Hematopoietic multipotent progenitor cell (in vitro differentiated cells): ENCODE data around the gene NPY4R. TPM values are rescaled to one million over a fixed set of nuclear protein-coding genes. Genes with fewer than 3 reads are reported as not detected.
"Not testable (repeated sequence)": the region's sequence is repeated elsewhere in the genome, so short reads cannot be mapped to it uniquely, and the experiment has no call there.

Experiments used
- DNase-seq, 3 donors: peaks; one replicate each; pipeline ENCODE4 v3.0.0-alpha.2; 2011 to 2015; ENCODE audit warnings: low read depth in 2 of 3, low spot score in 2 of 3
- total RNA-seq: library from RNA; depleted of rRNA; stranded (reverse); fragments of >200 nt; gene quantifications from one replicate; pipeline ENCODE4 v1.2.3, GENCODE V29; 2012

NPY4R gene
- under 0.01 TPM for total RNA-seq

GRCh38 chr10:46465765-46466164 lies at the start of gene NPY4R:
TSS of gene NPY4R (minus strand) at chr10:46465958. CDS start at chr10:46462635, 3,323 bp downstream.
- not testable (repeated sequence) for DNase-seq

- DNase-seq: no peak
Observed at GRCh38 chr10:46515366-46515765, 49.6 kb upstream of the NPY4R start.

DNA sequence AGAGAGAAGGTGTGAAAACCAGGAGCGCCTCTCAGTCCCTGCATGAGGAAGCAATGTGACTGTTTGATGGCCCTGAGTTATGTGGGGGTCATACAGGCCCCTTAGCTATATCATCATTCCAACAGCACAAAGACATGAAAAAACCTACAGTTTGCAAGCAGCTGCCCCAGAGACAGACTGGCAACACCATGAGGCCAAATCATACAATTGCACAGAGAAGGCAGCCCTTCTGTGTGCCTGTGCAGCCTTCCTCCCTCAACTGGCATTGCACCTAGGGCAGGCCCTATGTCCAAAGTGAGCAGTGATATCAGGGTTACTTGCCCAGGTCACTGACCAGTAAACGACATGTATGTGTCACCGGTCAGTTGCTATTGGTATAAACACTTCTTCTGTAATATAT lies 49.1 kb upstream of the NPY4R start:
- no peak for DNase-seq

DNA sequence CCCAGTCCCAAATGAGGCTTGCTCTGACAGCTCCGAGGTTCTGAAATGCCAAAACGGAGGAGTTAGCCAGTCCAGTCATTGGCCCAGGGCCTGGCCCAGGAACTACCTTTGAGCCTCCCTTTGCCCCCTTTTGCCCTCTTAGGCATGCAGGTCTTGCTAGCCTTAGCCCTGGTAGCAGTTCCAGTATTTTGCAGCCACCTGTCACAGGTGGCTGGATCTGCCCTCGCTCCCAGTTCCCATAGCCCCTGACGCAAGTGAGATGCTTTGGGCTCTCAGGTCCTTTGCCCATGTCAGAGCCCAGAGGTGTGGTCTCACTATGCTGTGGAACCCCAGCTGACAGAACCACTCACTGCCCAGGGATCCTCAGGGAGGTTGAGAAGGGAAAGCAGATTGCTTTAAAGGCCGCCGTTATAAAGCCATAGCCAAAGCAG lies 48.7 kb upstream of the NPY4R start:
- no peak for DNase-seq

DNA sequence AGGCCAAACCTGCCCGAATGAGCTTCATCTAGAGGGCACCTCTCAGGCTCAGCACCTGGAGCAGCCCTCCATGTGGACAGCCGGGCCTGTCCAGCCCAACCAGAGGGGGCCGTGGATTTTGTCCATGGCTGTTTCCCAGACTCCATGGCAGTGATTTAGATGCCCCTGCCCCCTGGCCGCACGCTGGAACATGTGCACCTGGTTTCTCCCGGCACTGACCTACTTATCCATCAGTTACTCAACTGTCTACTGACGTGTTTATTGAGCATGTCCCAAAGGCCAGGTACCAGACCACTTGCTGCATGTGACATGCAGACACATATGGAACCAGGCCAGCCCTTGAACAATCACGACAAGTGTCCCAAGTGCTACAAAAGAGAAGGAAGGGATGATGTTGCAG lies 47.6 kb upstream of the NPY4R start:
- DNase-seq: not testable (repeated sequence)

GRCh38 chr10:46512725-46513124 lies 47.0 kb upstream of the NPY4R start:
- not testable (repeated sequence) for DNase-seq

DNA sequence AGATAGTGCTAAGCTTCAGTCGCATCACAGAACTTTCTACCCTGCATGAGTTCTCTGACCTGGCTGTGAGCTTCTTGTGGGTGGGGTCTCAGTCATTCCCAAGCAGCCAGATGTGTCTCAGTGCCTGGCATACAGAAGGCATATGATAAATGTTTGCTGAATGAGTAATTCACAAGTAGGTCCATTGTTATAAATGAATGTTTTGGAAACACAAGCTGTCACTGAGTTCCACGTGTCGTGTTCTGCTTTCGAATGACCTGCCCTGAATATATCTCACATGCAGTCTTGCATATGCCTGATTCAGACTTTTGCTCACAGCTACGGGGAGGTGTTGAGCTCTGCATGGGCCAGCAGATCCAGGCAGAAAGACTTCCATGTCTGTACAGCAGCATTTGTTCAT lies 46.2 kb upstream of the NPY4R start:
- DNase-seq: not testable (repeated sequence)

DNA sequence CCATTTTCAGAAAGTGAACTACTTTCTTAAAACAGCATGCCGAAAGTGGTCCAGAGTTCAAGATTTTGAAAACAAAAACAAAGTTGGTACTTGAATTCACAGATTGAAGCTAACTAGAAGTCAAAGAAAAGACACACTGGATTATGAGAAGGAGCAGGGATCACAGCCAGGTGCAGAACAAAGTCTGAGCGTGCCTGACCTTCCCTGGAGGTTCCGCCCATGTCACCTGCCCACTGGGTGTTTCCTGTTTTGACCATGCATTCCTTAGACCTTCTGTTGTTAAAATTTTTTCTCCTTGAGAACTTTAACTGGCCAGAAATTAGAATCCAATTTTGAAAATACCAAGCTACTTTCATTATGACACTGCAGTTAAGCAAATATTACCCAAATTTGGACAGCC lies 34.2 kb upstream of the NPY4R start:
- DNase-seq: not testable (repeated sequence)

GRCh38 chr10:46498985-46499703 lies 33.4 kb upstream of the NPY4R start:
- DNase-seq: not testable (repeated sequence)

DNA sequence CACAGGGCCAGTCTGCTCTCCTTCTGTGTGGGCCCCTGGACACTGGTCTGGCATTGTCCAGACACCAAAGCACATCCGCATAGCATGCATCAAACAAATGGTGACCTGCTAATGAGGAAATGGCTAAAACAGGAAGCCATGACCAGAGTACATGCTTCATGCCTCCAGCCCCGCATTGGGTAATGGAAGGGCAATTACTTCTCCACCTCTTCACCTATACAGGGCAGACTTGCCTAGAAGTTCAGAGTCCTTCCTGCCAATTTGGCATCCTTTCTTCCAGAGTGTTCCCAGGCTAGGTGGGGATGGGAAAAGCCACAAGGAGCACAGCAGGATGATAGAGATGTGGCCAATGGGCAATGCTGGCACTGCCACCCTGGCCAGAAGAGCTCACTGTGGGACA lies 32.1 kb upstream of the NPY4R start:
- DNase-seq: not testable (repeated sequence)

DNA sequence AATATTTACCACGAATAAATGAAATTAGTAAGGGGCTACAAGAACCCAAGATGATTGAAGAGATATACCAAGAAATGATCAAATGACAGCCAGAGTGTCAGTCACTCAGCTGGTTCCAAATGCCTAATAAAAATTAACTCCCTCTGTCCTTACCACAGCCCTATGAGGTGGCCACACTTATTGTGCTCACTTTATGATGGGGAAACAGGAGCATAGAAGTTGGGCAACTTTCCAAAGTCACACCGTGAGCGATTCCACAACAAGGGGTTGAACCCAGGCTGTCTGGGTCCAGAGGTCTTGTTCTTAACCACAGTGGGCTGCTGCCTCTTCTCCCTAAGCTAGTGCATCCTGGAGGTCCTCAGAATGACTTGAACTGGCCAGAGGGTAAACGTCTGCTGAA lies 31.6 kb upstream of the NPY4R start:
- DNase-seq: not testable (repeated sequence)

DNA sequence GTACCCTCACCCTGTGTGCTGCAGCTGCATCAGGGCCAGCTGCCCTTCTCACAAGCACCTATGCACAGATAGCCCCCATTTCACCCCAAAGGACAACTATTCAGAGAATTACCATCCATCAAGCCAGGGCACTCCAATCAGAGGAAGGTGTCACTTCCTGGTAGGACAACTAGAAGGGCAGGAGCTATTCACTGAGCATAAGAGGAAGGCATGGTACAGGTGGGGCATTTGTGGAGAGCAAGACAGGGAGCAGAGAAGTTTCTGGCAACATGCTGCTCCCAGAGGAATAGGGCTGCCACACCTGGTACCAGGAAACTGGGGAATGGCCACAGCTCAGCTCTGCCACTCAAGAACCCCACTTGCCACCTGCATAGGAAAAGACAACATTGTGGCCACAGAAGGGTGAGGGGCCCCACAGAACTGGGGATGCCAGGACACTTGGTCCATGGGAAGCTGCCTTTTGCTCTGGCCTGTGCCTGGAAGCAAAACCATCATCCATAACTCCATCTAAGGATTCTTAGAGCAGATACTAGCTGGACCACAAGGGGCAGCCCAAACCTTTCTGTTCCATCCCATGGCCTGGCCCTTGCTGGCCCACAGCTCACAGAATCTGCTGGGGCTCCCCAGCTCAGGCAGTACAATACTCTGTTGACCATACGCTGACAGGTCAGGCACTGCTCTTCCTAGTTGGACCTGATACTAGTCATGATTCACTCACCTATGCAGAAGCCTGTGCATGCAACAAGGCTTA lies 25.8 kb upstream of the NPY4R start:
- DNase-seq: not testable (repeated sequence)

DNA sequence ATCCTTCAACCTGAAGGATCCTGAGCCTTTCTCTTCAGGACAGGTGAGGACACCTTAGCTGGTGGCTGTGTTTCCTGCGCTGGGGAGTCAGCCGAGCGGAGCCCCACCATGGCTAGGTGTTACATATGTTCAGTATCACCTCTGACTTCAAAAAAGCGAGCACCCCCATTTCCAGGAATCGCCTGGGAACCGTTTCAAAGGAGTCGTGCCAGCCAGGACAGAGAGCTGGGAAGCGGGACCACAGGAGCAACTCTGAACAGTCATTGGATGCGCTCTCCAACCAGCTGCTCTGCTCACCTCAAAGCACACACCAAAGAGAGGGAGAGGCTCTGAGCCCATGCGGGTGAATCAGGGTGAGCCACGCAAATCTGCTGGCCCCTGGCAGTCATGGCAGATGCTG lies 24.5 kb upstream of the NPY4R start:
- DNase-seq: not testable (repeated sequence)

DNA sequence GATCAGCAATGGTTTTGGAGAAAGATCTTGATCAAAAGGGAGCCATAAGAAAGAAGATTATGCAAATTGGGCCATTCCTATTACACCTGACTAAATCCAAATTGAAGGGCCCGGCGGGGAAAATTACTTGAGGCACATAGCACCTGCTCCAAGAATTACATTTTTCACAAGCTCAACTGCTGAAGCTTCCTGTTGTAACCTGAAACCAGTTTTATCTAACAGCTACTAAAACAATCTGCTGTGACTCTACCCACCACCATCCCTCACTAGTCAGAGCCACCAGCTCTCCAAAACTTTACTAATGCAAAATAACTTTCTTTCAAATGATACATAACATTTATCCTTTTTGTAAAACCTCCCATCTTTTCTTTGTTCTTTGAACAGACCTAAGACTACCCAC lies 20.7 kb upstream of the NPY4R start:
- not testable (repeated sequence) for DNase-seq

GRCh38 chr10:46474746-46475320 lies 9.1 kb upstream of the NPY4R start:
- DNase-seq: not testable (repeated sequence)

GRCh38 chr10:46473758-46474157 lies 8.0 kb upstream of the NPY4R start:
- DNase-seq: not testable (repeated sequence)

DNA sequence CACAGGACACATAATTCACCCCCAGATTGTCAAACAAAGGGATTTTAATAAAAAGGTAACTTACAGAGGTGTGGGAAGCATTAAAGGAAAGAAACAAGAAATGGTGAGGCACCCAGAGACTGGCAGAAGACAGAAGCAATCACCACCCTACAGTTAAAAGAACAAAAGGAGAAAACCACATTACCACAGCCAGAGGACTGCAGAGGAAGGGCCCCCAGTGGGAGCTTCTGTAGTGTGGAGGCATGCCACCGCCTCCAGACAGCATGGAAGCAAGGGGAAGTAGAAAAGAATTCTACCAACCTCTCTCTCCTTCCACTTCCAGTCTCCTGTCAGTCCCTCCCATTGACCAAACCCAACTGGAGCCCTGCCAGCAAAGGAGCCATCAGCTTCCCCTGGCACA lies 4.4 kb upstream of the NPY4R start:
- DNase-seq: not testable (repeated sequence)

DNA sequence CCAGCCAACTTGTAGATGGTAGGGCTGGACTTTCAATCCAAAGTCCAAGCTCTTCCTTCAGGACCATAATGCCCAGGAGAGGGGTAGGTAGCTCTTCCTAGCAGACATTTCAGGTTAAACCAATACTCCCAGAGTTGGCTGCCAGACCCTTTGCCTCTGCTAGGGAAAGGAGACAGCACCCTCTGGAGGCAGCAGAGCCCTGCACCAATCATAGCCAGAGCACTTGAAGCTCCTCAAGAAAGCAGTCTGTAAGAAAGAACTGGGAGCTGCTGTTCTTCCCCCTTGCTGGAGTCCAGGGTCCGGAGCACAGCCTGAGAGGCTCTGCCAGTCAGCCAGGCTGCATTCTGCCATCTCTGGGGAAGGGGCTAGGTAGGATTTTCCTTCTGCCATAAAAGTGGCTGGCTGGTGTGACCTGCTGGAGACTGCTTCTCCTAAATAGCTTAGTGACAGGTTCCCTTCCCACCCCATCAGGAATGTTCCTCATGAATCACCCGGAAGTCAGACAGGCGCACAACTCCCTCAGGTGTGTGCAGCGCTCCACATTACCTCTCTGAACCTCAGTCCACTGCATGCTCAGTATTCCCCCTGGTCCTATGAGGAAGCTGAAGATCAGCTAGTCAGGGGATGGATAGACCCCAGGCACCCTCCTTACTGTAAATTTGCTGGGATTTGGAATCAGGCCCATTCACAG lies 2.5 kb upstream of the NPY4R start:
- not testable (repeated sequence) for DNase-seq

DNA sequence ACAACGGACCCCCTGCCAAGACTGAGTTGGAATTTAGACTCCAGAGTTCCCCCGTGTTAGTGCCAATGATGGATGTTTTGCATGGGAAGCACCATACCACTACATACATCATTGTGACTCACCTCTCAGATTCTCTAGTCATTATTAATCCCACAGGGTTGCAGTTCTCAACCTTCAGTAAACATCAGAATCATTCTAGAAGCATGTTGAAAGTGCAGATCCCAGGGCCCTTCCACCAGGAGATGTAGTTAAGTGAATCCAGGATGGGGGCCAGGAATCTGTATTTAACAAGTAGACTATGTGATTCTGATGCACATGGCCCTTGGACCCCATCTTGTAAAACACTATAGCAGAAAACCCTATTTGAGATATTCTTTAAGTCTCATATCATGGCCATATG lies 2.1 kb downstream of the NPY4R start:
- DNase-seq: not testable (repeated sequence)

DNA sequence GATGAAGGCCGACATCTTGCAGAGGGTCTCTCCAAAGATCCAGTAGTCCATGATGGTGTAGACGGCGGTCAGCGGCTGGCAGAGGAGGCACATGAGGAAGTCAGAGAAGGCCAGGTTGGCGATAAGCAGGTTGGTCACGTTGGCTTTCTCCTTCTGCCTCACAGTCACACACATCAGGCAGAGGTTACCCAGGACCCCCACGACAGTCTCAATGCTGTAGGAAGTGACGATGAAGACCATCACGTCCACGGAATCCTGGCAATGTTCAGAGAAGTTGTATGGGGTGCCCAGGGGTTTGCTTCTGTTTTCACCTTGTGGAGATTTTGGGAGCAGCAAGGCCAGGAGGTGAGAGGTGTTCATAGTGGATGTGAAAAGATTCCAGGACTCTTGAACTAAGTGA lies 3.5 kb downstream of the NPY4R start:
- not testable (repeated sequence) for DNase-seq

DNA sequence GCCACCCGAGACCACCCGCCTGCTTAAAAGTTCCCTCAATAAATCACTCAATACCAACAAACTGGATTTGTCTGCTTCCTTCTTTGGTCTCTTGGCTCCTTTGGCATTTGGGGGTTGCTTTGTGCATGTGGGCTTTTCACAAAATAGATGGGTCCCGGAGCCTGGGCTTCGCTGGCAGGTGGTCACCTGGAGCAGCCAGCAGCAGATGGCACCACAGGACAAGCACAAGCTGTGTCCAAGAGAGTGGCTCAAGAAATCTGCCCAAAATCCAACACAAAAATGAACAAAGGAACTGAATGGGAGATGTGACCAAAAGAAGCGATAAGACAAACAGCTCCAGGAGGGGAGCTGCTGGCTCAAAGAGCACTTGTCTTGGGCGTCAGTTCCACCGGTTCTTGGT lies 6.2 kb downstream of the NPY4R start:
- not testable (repeated sequence) for DNase-seq
